Measurements from ENCODE around the gene CFAP100. TPM values are rescaled to one million over a fixed set of nuclear protein-coding genes. Genes with fewer than 3 reads are reported as not detected.

CFAP100 gene
- total RNA-seq, 5 donors from 2014 or later (not counting 1 experiment from before 2014, with no cell fraction given) = not detected

DNA sequence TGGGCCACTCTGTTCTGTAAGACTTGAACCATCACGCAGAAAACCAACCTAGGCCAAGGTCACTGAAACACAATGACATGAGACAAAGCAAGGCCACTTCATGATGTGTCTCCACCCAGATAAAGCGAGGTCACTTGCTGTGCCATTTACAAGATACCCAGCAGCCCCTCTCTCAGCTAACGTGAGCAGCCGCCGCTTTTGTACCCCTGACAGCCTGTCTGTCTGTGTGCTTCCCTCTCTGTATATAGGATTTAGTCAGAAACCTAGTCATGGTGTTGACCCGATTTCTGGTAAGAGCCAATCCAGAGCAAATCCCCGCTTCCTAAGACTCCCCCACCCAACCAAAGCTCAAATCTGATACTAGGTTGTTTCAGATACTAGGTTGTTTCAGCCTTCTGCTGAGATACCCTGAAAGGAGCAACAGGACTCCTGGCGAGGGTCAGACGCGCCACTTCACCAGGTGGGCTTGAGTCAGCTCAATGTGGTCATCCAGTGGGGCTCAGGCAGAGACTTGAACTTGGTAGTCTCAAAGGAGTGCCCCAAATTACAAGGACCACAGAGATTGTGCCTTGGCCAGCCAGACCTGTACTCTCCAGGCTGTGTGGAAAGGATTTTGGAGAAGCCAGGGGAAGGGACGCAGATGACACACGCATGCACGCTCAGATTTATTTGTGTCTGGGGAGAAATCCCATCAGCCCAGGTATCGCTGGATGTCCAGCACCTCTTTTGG lies 84.0 kb downstream of the CFAP100 start:
- Mint-ChIP-seq H3K36me3 (peaks cover under 1% of the 10 kb centered on the region), H3K4me1 (peaks cover 17 to 22% (median 18%) of the 10 kb centered on the region in 3 donors), H3K27ac (no peak overlapping the region), H3K9me3 (no peaks in the 10 kb centered on the region), H3K27me3 (no peaks in the 10 kb centered on the region), H3K4me3 (no peak overlapping the region)
- H3K4me1 ChIP-seq (ENCODE audit: control insufficient read depth in 1 of 2, extremely low read depth in 1 of 2, insufficient read depth in 2 of 2, low read length in 2 of 2) = peaks cover 3 to 21% of the 10 kb centered on the region in 2 experiments
- no peak overlapping the region for H3K4me3 ChIP-seq (ENCODE audit: control insufficient read depth in 1 of 2, extremely low read depth in 1 of 2, low read length in 1 of 2)
- ATAC-seq (replicated peaks in 1 of 4) = no peak
- no peak overlapping the region for H3K27ac ChIP-seq (ENCODE audit: low read length)
- H3K27me3 ChIP-seq (replicated peaks in 1 of 2; ENCODE audit: control insufficient read depth in 2 of 2, extremely low read depth in 1 of 2, insufficient read depth in 2 of 2, low read length in 1 of 2) = no peaks in the 10 kb centered on the region
- 98% methylated on average over 11 of the region's 14 CpGs for WGBS (ENCODE audit: insufficient coverage)
- H3K36me3 ChIP-seq (ENCODE audit: control insufficient read depth in 2 of 2, extremely low read depth in 1 of 2, insufficient read depth in 1 of 2, low read length in 1 of 2) = no peaks in the 10 kb centered on the region
- ChIA-PET CTCF (no interaction called here), POLR2A (interaction anchor here in 1 of 2 donors (0.5 kb wide), 1 partner anchor 25 kb away, joined by 3 read pairs; no protein-coding TSS in a partner anchor)
- no peak for DNase-seq
- H3K9me3 ChIP-seq = no peaks in the 10 kb centered on the region

- H3K36me3 ChIP-seq (ENCODE audit: control insufficient read depth in 2 of 2, extremely low read depth in 1 of 2, insufficient read depth in 1 of 2, low read length in 1 of 2) = no peaks in the 10 kb centered on the region
- Mint-ChIP-seq H3K9me3 (no peaks in the 10 kb centered on the region), H3K4me3 (no peak overlapping the region), H3K27me3 (no peaks in the 10 kb centered on the region), H3K4me1 (peaks cover 8 to 13% (median 9%) of the 10 kb centered on the region in 3 donors), H3K27ac (no peak overlapping the region), H3K36me3 (no peaks in the 10 kb centered on the region)
- no peaks in the 10 kb centered on the region for H3K27me3 ChIP-seq (replicated peaks in 1 of 2; ENCODE audit: control insufficient read depth in 2 of 2, extremely low read depth in 1 of 2, insufficient read depth in 2 of 2, low read length in 1 of 2)
- CTCF ChIA-PET = no interaction called here
- H3K4me3 ChIP-seq (ENCODE audit: control insufficient read depth in 1 of 2, extremely low read depth in 1 of 2, low read length in 1 of 2) = no peak overlapping the region
- ATAC-seq (replicated peaks in 1 of 4) (no peak), DNase-seq (no peak)
- no peaks in the 10 kb centered on the region for H3K9me3 ChIP-seq
- no peak overlapping the region for H3K27ac ChIP-seq (ENCODE audit: low read length)
- peaks cover 0 to 12% of the 10 kb centered on the region in 2 experiments for H3K4me1 ChIP-seq (ENCODE audit: control insufficient read depth in 1 of 2, extremely low read depth in 1 of 2, insufficient read depth in 2 of 2, low read length in 2 of 2)
- POLR2A ChIA-PET = no interaction called here
- no CpG with 5 or more reads among the region's 1 CpG for WGBS (ENCODE audit: insufficient coverage)
Observed at GRCh38 chr3:126479642-126480041, 84.9 kb downstream of the CFAP100 start.

GRCh38 chr3:126480206-126480605 lies 85.5 kb downstream of the CFAP100 start:
- no peaks in the 10 kb centered on the region for H3K27me3 ChIP-seq (replicated peaks in 1 of 2; ENCODE audit: control insufficient read depth in 2 of 2, extremely low read depth in 1 of 2, insufficient read depth in 2 of 2, low read length in 1 of 2)
- DNase-seq (no peak), ATAC-seq (replicated peaks in 1 of 4) (no peak)
- Mint-ChIP-seq H3K4me1 (peaks cover 7 to 11% (median 7%) of the 10 kb centered on the region in 3 donors), H3K36me3 (no peaks in the 10 kb centered on the region), H3K4me3 (no peak overlapping the region), H3K27ac (no peak overlapping the region), H3K9me3 (no peaks in the 10 kb centered on the region), H3K27me3 (no peaks in the 10 kb centered on the region)
- H3K4me1 ChIP-seq (ENCODE audit: control insufficient read depth in 1 of 2, extremely low read depth in 1 of 2, insufficient read depth in 2 of 2, low read length in 2 of 2) = peaks cover 0 to 7% of the 10 kb centered on the region in 2 experiments
- 96% methylated on average over 5 of the region's 5 CpGs for WGBS (ENCODE audit: insufficient coverage)
- ChIA-PET CTCF (no interaction called here), POLR2A (no interaction called here)
- no peak overlapping the region for H3K4me3 ChIP-seq (ENCODE audit: control insufficient read depth in 1 of 2, extremely low read depth in 1 of 2, low read length in 1 of 2)
- H3K9me3 ChIP-seq = no peaks in the 10 kb centered on the region
- no peaks in the 10 kb centered on the region for H3K36me3 ChIP-seq (ENCODE audit: control insufficient read depth in 2 of 2, extremely low read depth in 1 of 2, insufficient read depth in 1 of 2, low read length in 1 of 2)
- no peak overlapping the region for H3K27ac ChIP-seq (ENCODE audit: low read length)

- POLR2A ChIA-PET = no interaction called here
- Histone ChIP-seq H3K9me3 (no peaks in the 10 kb centered on the region), H3K27me3 (replicated peaks in 1 of 2; ENCODE audit: control insufficient read depth in 2 of 2, extremely low read depth in 1 of 2, insufficient read depth in 2 of 2, low read length in 1 of 2) (no peaks in the 10 kb centered on the region), H3K36me3 (ENCODE audit: control insufficient read depth in 2 of 2, extremely low read depth in 1 of 2, insufficient read depth in 1 of 2, low read length in 1 of 2) (no peaks in the 10 kb centered on the region), H3K4me1 (ENCODE audit: control insufficient read depth in 1 of 2, extremely low read depth in 1 of 2, insufficient read depth in 2 of 2, low read length in 2 of 2) (peaks cover 0 to 7% of the 10 kb centered on the region in 2 experiments), H3K27ac (ENCODE audit: low read length) (no peak overlapping the region), H3K4me3 (ENCODE audit: control insufficient read depth in 1 of 2, extremely low read depth in 1 of 2, low read length in 1 of 2) (no peak overlapping the region)
- no peak for ATAC-seq (replicated peaks in 1 of 4)
- peaks cover 7 to 12% (median 7%) of the 10 kb centered on the region in 3 donors for H3K4me1 Mint-ChIP-seq
- no peaks in the 10 kb centered on the region for H3K36me3 Mint-ChIP-seq
- no peaks in the 10 kb centered on the region for H3K27me3 Mint-ChIP-seq
- WGBS (ENCODE audit: insufficient coverage) = 89% methylated on average over 5 of the region's 8 CpGs
- H3K27ac Mint-ChIP-seq = no peak overlapping the region
- no peak overlapping the region for H3K4me3 Mint-ChIP-seq
- CTCF ChIA-PET = no interaction called here
- no peak for DNase-seq
- H3K9me3 Mint-ChIP-seq = no peaks in the 10 kb centered on the region
Observed at GRCh38 chr3:126480861-126481260, 86.2 kb downstream of the CFAP100 start.

GRCh38 chr3:126481808-126482502 lies 87.2 kb downstream of the CFAP100 start:
- H3K4me1 Mint-ChIP-seq = peaks cover 7 to 15% (median 10%) of the 10 kb centered on the region in 3 donors
- H3K27ac ChIP-seq (ENCODE audit: low read length) = no peak overlapping the region
- no peak overlapping the region for H3K4me3 Mint-ChIP-seq
- H3K4me3 ChIP-seq (ENCODE audit: control insufficient read depth in 1 of 2, extremely low read depth in 1 of 2, low read length in 1 of 2) = no peak overlapping the region
- no peaks in the 10 kb centered on the region for H3K27me3 ChIP-seq (replicated peaks in 1 of 2; ENCODE audit: control insufficient read depth in 2 of 2, extremely low read depth in 1 of 2, insufficient read depth in 2 of 2, low read length in 1 of 2)
- DNase-seq (no peak), ATAC-seq (replicated peaks in 1 of 4) (no peak)
- H3K4me1 ChIP-seq (ENCODE audit: control insufficient read depth in 1 of 2, extremely low read depth in 1 of 2, insufficient read depth in 2 of 2, low read length in 2 of 2) = peaks cover 0 to 4% of the 10 kb centered on the region in 2 experiments
- H3K9me3 Mint-ChIP-seq = no peaks in the 10 kb centered on the region
- ChIA-PET CTCF (no interaction called here), POLR2A (no interaction called here)
- no peaks in the 10 kb centered on the region for H3K36me3 ChIP-seq (ENCODE audit: control insufficient read depth in 2 of 2, extremely low read depth in 1 of 2, insufficient read depth in 1 of 2, low read length in 1 of 2)
- WGBS (ENCODE audit: insufficient coverage) = 90% methylated on average over 16 of the region's 16 CpGs
- H3K27me3 Mint-ChIP-seq = no peaks in the 10 kb centered on the region
- no peaks in the 10 kb centered on the region for H3K9me3 ChIP-seq
- H3K27ac Mint-ChIP-seq = no peak overlapping the region
- H3K36me3 Mint-ChIP-seq = no peaks in the 10 kb centered on the region

DNA sequence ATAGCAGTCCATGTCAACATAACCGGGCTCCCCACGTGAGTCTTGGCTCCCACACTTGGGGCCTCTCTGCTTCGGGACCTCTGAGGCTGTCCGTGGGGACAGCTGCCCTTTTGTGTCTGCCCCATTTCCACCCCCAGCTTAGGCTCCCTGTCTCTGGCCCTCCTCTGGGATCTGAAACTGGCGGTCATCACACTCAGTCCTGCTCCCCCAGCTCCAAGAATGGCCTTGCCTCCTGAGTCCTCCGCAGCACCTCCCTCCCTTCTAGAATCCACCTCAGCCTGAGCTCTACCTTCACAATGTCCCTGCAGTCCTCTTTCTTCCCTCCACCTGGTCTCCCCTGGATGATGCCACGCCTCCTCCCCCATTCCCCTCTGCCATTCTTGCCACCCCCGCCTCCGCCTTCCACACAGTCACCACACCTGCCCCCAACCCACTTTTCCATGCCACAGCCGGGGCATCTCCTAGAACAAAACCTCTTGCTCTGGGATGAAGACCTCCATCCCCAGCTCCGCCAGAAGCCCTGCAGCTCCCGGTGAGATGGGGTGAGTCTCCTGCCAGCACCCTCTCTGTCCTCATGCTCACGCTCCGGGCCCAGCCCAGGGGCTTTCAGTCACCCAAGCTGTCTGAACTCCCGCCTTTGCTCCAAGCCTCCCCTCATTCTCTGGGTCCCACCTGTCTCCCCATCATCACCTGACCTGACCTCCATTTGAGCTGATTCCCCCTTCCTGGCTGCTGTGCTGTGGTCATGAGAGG lies 88.0 kb downstream of the CFAP100 start:
- H3K9me3 Mint-ChIP-seq = no peaks in the 10 kb centered on the region
- ATAC-seq (replicated peaks in 1 of 4) (no peak), DNase-seq (no peak)
- peaks cover 9 to 16% (median 12%) of the 10 kb centered on the region in 3 donors for H3K4me1 Mint-ChIP-seq
- H3K4me3 Mint-ChIP-seq = no peak overlapping the region
- Histone ChIP-seq H3K9me3 (no peaks in the 10 kb centered on the region), H3K36me3 (ENCODE audit: control insufficient read depth in 2 of 2, extremely low read depth in 1 of 2, insufficient read depth in 1 of 2, low read length in 1 of 2) (no peaks in the 10 kb centered on the region), H3K4me1 (ENCODE audit: control insufficient read depth in 1 of 2, extremely low read depth in 1 of 2, insufficient read depth in 2 of 2, low read length in 2 of 2) (peaks cover 0 to 11% of the 10 kb centered on the region in 2 experiments), H3K27ac (ENCODE audit: low read length) (no peak overlapping the region), H3K27me3 (replicated peaks in 1 of 2; ENCODE audit: control insufficient read depth in 2 of 2, extremely low read depth in 1 of 2, insufficient read depth in 2 of 2, low read length in 1 of 2) (no peaks in the 10 kb centered on the region), H3K4me3 (ENCODE audit: control insufficient read depth in 1 of 2, extremely low read depth in 1 of 2, low read length in 1 of 2) (no peak overlapping the region)
- 87% methylated on average over 14 of the region's 15 CpGs for WGBS (ENCODE audit: insufficient coverage)
- H3K27me3 Mint-ChIP-seq = no peaks in the 10 kb centered on the region
- ChIA-PET POLR2A (no interaction called here), CTCF (no interaction called here)
- no peaks in the 10 kb centered on the region for H3K36me3 Mint-ChIP-seq
- no peak overlapping the region for H3K27ac Mint-ChIP-seq
